Measurements from ENCODE around the gene CLPX.

Gene CLPX

DNA sequence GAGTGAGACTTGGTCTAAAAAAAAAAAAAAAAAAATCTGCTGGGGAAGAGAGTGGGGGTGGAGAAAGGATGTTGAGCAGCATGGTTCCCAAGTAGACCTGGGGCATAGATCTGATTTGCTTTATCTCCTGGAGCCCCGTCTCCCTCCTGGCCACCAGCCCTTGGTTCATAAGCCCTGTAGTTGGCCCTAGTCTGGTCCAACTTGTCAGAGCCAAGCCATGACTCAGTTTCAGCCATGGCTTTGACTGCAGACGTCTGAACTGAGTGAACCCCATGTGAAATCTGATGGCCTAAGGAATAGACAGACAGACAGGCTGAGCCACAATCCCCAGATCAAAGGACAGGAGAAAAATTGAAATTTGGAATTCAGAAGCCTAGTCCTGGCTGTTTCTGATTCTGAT is 28.1 kb upstream of the CLPX start:
- DNase-seq (ENCODE audit: low spot score), result no peak

DNA sequence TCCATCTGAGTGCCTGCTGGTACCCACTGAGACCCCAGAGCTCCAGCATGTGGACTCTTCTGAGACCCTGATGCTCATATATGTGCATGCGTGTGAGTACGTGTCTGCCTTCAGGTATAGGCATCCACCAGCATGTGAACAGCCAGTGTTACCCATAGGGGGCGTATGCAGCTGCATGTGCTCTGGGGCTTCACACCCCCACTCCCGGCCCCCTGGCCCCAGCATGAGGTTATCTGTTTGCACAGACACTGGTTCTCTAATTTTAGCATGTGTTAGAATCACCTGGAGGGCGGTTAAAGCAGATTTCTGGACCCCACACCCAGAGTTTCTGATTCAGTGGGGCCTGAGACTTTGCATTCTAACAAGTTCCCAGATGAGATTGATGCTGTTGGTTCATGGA is 27.0 kb upstream of the CLPX start:
- DNase-seq (ENCODE audit: low spot score), result peak; percentile 76
- in situ Hi-C loops (cut with MboI; ENCODE audit: low sequenced_read_pairs, unreplicated experiment), result no loop called here
- TF ChIP-seq, protein P1, sequence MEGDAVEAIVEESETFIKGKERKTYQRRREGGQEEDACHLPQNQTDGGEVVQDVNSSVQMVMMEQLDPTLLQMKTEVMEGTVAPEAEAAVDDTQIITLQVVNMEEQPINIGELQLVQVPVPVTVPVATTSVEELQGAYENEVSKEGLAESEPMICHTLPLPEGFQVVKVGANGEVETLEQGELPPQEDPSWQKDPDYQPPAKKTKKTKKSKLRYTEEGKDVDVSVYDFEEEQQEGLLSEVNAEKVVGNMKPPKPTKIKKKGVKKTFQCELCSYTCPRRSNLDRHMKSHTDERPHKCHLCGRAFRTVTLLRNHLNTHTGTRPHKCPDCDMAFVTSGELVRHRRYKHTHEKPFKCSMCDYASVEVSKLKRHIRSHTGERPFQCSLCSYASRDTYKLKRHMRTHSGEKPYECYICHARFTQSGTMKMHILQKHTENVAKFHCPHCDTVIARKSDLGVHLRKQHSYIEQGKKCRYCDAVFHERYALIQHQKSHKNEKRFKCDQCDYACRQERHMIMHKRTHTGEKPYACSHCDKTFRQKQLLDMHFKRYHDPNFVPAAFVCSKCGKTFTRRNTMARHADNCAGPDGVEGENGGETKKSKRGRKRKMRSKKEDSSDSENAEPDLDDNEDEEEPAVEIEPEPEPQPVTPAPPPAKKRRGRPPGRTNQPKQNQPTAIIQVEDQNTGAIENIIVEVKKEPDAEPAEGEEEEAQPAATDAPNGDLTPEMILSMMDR (IDR thresholded peaks at IDR 0.05; ENCODE audit: borderline replicate concordance, control extremely low read depth, extremely low read depth, insufficient read depth, missing control alignments), result peak; percentile 67

More for the DNA sequence above, 28.1 kb upstream of the CLPX start:
- TF ChIP-seq, protein P1 (IDR thresholded peaks at IDR 0.05; ENCODE audit: borderline replicate concordance, control extremely low read depth, extremely low read depth, insufficient read depth, missing control alignments), result no peak
- in situ Hi-C loops (cut with MboI; ENCODE audit: low sequenced_read_pairs, unreplicated experiment), result no loop called here

DNA sequence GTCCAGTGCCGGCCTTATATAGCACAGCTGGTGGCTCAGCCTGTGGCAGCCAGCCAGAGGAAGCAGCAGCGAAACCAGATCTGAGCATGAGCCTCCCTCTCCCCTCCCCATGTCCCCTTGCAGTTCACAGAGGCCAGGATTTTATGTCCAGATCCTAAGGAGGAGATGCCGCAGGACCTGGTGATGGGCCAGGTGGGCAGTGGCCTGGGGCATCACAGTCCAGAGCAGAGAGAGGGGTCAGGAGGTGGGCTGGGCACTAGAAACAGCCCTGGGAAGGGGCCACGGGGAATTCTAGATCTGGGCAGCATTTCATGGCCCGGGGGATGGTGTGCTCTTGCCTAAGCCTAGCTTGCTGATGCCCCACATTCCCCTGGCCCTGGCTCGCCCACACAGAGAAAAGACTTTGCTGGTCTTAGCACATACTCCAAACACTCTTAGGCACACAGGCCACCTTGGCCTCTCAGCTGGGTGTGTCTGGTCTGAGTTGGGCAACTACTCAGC is 26.4 kb upstream of the CLPX start:
- in situ Hi-C loops (cut with MboI; ENCODE audit: low sequenced_read_pairs, unreplicated experiment), result no loop called here
- DNase-seq (ENCODE audit: low spot score), result no peak
- TF ChIP-seq, protein P1 (IDR thresholded peaks at IDR 0.05; ENCODE audit: borderline replicate concordance, control extremely low read depth, extremely low read depth, insufficient read depth, missing control alignments), result no peak

- TF ChIP-seq, protein P1 (IDR thresholded peaks at IDR 0.05; ENCODE audit: borderline replicate concordance, control extremely low read depth, extremely low read depth, insufficient read depth, missing control alignments), result no peak
- no peak for DNase-seq (ENCODE audit: low spot score)
- in situ Hi-C loops (cut with MboI; ENCODE audit: low sequenced_read_pairs, unreplicated experiment), result no loop called here
These were observed 25.8 kb upstream of the CLPX start, which contains the start of gene CILP for GRCh38 chr15:65210770-65211481. CILP (minus strand) TSS chr15:65211473; CDS start chr15:65209755, 1,718 bp downstream.

DNA sequence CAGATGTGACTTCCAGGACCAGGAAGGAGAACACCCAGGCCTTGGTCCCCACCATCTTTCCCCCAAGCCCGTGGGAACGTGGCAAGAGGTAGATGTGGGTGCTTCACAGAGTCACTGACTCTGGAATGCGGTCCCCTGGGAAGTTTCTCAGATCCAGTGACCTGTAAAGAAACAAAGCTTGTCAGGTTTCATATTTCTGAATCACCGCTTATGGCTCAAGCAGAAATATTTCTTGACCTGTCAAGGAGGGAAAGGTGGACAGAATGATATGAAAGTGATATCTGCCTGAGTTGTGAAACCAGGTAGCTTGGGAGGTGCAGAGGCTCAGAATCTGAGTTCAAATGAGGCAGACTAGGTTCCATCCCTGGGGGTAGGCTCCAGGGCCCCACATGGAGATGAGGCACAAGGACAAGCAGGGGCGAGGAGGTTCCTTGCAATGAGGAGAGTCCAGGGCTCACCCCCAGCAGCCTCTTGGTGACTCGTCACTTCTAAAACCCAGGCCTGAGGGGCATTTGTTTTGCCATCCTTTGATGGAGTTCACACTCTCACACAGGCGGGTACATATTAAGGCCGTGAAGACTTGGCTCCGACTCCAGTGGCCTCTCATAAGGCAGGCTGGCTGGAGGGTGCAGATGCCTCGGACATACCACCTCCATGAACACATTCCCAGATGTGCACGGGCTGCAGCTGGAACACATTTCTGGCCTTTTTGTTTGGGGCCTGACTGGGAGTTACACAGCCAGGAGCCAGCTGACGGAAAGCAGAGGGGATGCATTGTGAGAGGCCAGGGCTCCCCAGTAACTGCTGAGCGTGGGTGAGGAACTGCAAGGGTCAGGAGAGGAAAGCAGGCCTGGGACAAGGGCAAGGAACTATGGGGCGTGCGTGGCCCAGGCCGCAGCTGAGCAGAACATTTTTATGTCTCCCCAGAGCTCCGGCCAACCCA is 24.8 kb upstream of the CLPX start:
- DNase-seq (ENCODE audit: low spot score), result no peak
- in situ Hi-C loops (cut with MboI; ENCODE audit: low sequenced_read_pairs, unreplicated experiment), result no loop called here
- TF ChIP-seq, protein P1 (IDR thresholded peaks at IDR 0.05; ENCODE audit: borderline replicate concordance, control extremely low read depth, extremely low read depth, insufficient read depth, missing control alignments), result no peak

DNA sequence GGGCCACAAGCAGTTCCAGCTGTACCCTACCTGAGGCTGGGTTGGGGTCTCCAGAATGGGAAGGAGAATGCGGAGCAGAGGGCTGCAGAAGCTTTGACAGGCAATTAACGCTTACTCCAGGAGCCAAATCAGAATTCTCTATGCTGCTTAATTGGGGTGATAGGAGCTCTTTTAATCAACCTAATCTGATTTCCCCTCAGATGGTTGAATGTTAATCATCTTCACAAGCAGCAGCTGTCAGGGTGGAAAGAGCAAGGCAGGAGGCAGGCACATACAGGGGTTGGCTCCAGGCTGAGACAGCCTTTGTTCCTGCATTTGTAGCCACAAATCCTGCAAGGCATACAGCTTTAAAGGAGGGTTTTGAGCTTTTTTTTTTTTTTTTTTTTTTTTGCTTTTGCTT is 23.5 kb upstream of the CLPX start:
- TF ChIP-seq, protein P1 (IDR thresholded peaks at IDR 0.05; ENCODE audit: borderline replicate concordance, control extremely low read depth, extremely low read depth, insufficient read depth, missing control alignments), result no peak
- in situ Hi-C loops (cut with MboI; ENCODE audit: low sequenced_read_pairs, unreplicated experiment), result no loop called here
- no peak for DNase-seq (ENCODE audit: low spot score)

All from GM13976 (cell line).